OCI-LY7 (cell line): ENCODE data around the gene CRYBG1.

Experiments
- CTCF ChIP-seq: fragments of 200-600 bp; sonication (generic); conservative IDR thresholded peaks from 2 replicates; pipeline ENCODE4 v1.5.1; 2014; ENCODE audit warnings: mild to moderate bottlenecking, antibody characterized with exemption, low read length, moderate library complexity, mixed read lengths
- EZH2phosphoT487 ChIP-seq: fragments of 200-600 bp; sonication (generic); IDR thresholded peaks from 2 replicates; pipeline ENCODE4 v1.6.1; 2018; ENCODE audit warnings: low read depth, borderline replicate concordance, mild to moderate bottlenecking, mixed run types, antibody characterized with exemption, low read length, moderate library complexity, mixed read lengths

GRCh38 chr6:106516616-106517015 lies 156.1 kb downstream of the CRYBG1 start:
- TF ChIP-seq CTCF (no peak), EZH2phosphoT487 (no peak)
